CD1c-positive myeloid dendritic cell (primary cell): ENCODE results near the gene RNF133.
"Not testable (repeated sequence)": the region's sequence is repeated elsewhere in the genome, so short reads cannot be mapped to it uniquely, and the experiment has no call there.

Experiments used
- DNase-seq: peaks from one replicate; pipeline ENCODE4 v3.0.0-alpha.2; 2016; ENCODE audit errors: extremely low spot score

The RNF133 gene

GRCh38 chr7:122689346-122690109 is 9.4 kb downstream of the RNF133 start:
- DNase-seq: no peak

- DNase-seq: no peak
Measured at GRCh38 chr7:122688400-122688998, 10.4 kb downstream of the RNF133 start.

GRCh38 chr7:122686360-122686878 is 12.5 kb downstream of the RNF133 start:
- DNase-seq: no peak

GRCh38 chr7:122684504-122684903 is 14.4 kb downstream of the RNF133 start:
- DNase-seq: no peak

GRCh38 chr7:122682815-122683550 is 15.9 kb downstream of the RNF133 start:
- DNase-seq: no peak

- not testable (repeated sequence) for DNase-seq
Measured at GRCh38 chr7:122681186-122681585, 17.7 kb downstream of the RNF133 start.

GRCh38 chr7:122679813-122680212 is 19.1 kb downstream of the RNF133 start:
- no peak for DNase-seq

GRCh38 chr7:122679269-122679709 is 19.6 kb downstream of the RNF133 start:
- not testable (repeated sequence) for DNase-seq

- DNase-seq: no peak
Measured at GRCh38 chr7:122677149-122677548, 21.8 kb downstream of the RNF133 start.

GRCh38 chr7:122676466-122676865 is 22.5 kb downstream of the RNF133 start:
- no peak for DNase-seq

- no peak for DNase-seq
Measured at GRCh38 chr7:122675621-122676020, 23.3 kb downstream of the RNF133 start.

GRCh38 chr7:122675011-122675410 is 23.9 kb downstream of the RNF133 start:
- DNase-seq: no peak

- DNase-seq: no peak
Measured at GRCh38 chr7:122674502-122674901, 24.4 kb downstream of the RNF133 start.

GRCh38 chr7:122673951-122674350 is 25.0 kb downstream of the RNF133 start:
- DNase-seq: no peak

GRCh38 chr7:122672536-122672935 is 26.4 kb downstream of the RNF133 start:
- no peak for DNase-seq

- no peak for DNase-seq
Measured at GRCh38 chr7:122663733-122664132, 35.2 kb downstream of the RNF133 start.

GRCh38 chr7:122658856-122659255 is 40.1 kb downstream of the RNF133 start:
- DNase-seq: no peak

GRCh38 chr7:122653685-122654084 is 45.2 kb downstream of the RNF133 start:
- no peak for DNase-seq

- DNase-seq: no peak
Measured at GRCh38 chr7:122652876-122653275, 46.0 kb downstream of the RNF133 start.

GRCh38 chr7:122651451-122651850 is 47.5 kb downstream of the RNF133 start:
- no peak for DNase-seq
